Heart right ventricle (tissue), 16 donors: Measurements from ENCODE around the gene CHST11. TPM values are rescaled to one million over a fixed set of nuclear protein-coding genes. Genes with fewer than 3 reads are reported as not detected.

Source experiments
- ATAC-seq, 8 donors: fragments of 200-7000 bp; cut with Tn5 transposase; one replicate each; pipeline ENCODE4 v1.9.1; 2020; ENCODE audit warnings: mild to moderate bottlenecking in 8 of 8, moderate library complexity in 8 of 8, moderate number of reproducible peaks in 1 of 8
- DNase-seq, 2 donors: peaks; one replicate each; pipeline ENCODE4 v3.0.0-alpha.2; 2020
- H3K27ac ChIP-seq, 10 donors: fragments of 200-600 bp; sonication (generic) in 2 of 10; one replicate each; pipeline versions ENCODE4 v1.5.0 to v1.8.0; 2020 to 2022; ENCODE audit warnings: mild to moderate bottlenecking in 3 of 10
- H3K27me3 ChIP-seq, 7 donors: fragments of 200-600 bp; one replicate each; pipeline ENCODE4 v1.8.0; 2021 to 2022; ENCODE audit warnings: mild to moderate bottlenecking in 2 of 7
- H3K36me3 ChIP-seq, 9 donors: fragments of 200-600 bp; sonication (generic) in 1 of 9; one replicate each; pipeline versions ENCODE4 v1.5.0 to v1.8.0; 2020 to 2022; ENCODE audit warnings: mild to moderate bottlenecking in 2 of 9
- H3K4me1 ChIP-seq, 9 donors: fragments of 200-600 bp; sonication (generic) in 1 of 9; one replicate each; pipeline versions ENCODE4 v1.5.0 to v1.8.0; 2020 to 2022; ENCODE audit warnings: mild to moderate bottlenecking in 4 of 9
- H3K4me3 ChIP-seq, 10 donors: fragments of 200-600 bp; sonication (generic) in 2 of 10; one replicate each; pipeline versions ENCODE4 v1.5.0 to v1.8.0; 2020 to 2022; ENCODE audit warnings: mild to moderate bottlenecking in 7 of 10, moderate library complexity in 2 of 10
- H3K9me3 ChIP-seq, 11 donors: fragments of 200-600 bp in 10 of 11; sonication (generic) in 2 of 11; one replicate each; pipeline versions ENCODE4 v1.5.0 to v1.8.0; 2013 to 2022; ENCODE audit warnings: mild to moderate bottlenecking in 2 of 11, control low read depth in 1 of 11, moderate library complexity in 1 of 11
- CTCF ChIP-seq, 9 donors: fragments of 200-600 bp; sonication (generic) in 2 of 9; IDR thresholded peaks; one replicate each; pipeline versions ENCODE4 v1.5.0 to v1.8.0; 2021 to 2022; ENCODE audit warnings: antibody characterized with exemption in 9 of 9, mild to moderate bottlenecking in 5 of 9, moderate library complexity in 1 of 9
- WGBS, 2 donors: extraction: QIAGEN DNeasy Blood & Tissue Kit; methylation state at CpG; one replicate each; pipeline ENCODE4 v1.1.7; 2013; ENCODE audit warnings: inconsistent platforms in 1 of 2; 5-methylcytosine and 5-hydroxymethylcytosine counted together
- intact Hi-C, 10 donors: fragments of 100-400 bp; cut with DNase I; formaldehyde crosslinking; loops; one replicate each; pipeline versions ENCODE4 v1.11.1 to v1.14.2; 2022
- polyA plus RNA-seq, 2 donors: library from polyadenylated mRNA; stranded (reverse); fragments of 200-250 nt; gene quantifications; one replicate each; pipeline ENCODE4 v1.2.3, GENCODE V29; 2013
- total RNA-seq, 10 donors: library from RNA; stranded (reverse); fragmentation: NEBNext Ultra II Directional in 3 of 10; extraction: Animal tissue kit (Norgen Biotek cat#: 25700) in 3 of 10; gene quantifications; one replicate each; pipeline versions ENCODE4 v1.2.1 to v1.2.4, GENCODE V29; 2021 to 2023
- donor health status: Arrhythmogenic right ventricular cardiomyopathy.
- donor health status: ischemic (EF 13 %, LVEDD 7.1; RV severe dilation, severe dysfunction).
- donor health status: healthy with polysubstance abuse.
- donor health status: DM: no; HTN: yes; CAD: no.
- donor health status: DM: no; HTN: no; CAD: no.
- donor health status: ischemic (EF 25% LVEDD 6.9; RV normal size, moderate dysfunction).
- donor health status: ischemic (EF 25% LVEDD 5.7; RV mildly dilated, moderate dysfunction).
- donor health status: healthy.
- donor health status: DM: yes; HTN: yes; CAD: no.
- donor health status: Ischemic cardiomyopathy.
- donor health status: ischemic (EF 35%, LVEDD 5.7; RV mildly dilated, moderate dysfunction).
- donor health status: nonischemic (EF 11% LVEDD 7.7; RV severe dilation, severe dysfunction).
- donor health status: DM: yes; HTN: yes; CAD: no.
- donor health status: PGD.
- donor health status: ischemic (EF 29% LVEDD 5.4; RV normal size, mild dysfunction).
- donor health status: nonischemic (EF 23%, LVEDD 6.1; RV moderate dilation, normal function).

CHST11 gene
- total and polyA plus RNA-seq, 12 donors: 1.1 to 12.7 (median 4.3) TPM

- intact Hi-C loops: loop anchor here in 2 of 10 donors (10.0 kb wide), 2 partner anchors 137 to 353 kb away; no protein-coding TSS in a partner anchor
- ATAC-seq (no peak), DNase-seq (no peak)
- Histone ChIP-seq H3K27ac (no peak overlapping the region), H3K36me3 (no peaks in the 10 kb centered on the region), H3K4me3 (no peak overlapping the region), H3K9me3 (no peaks in the 10 kb centered on the region), H3K4me1 (peaks cover 0 to 80% (median 11%) of the 10 kb centered on the region in 9 donors), H3K27me3 (no peaks in the 10 kb centered on the region)
- WGBS, 2 donors: 85 to 86% methylated on average over 13 of the region's 13 CpGs
- TF ChIP-seq CTCF (IDR thresholded peaks at IDR 0.05): no peak
Observed at GRCh38 chr12:104737791-104738301, 281.1 kb downstream of the CHST11 start.

DNA sequence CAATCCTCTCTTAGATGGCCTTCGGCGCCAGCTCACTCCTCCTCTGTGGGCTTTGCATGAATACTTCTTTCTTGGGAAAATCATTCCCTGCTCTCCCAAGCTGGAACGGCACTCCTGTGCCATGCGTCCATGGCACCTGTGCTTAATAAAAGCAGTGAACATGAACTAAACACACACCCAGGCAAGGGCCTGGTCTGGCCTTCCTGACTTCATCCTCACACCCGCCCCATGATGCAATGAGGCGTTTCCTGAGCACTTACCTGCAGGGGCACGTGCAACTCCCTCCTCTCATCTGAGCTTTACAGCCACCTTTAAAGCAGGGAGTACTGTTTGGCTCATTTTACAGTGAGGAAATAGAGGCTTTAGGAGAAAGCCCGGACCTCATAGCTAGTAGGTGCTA lies 281.6 kb downstream of the CHST11 start:
- no peak for DNase-seq
- Histone ChIP-seq H3K4me1 (peaks cover 0 to 80% (median 12%) of the 10 kb centered on the region in 9 donors), H3K36me3 (no peaks in the 10 kb centered on the region), H3K27me3 (no peaks in the 10 kb centered on the region), H3K9me3 (no peaks in the 10 kb centered on the region), H3K4me3 (no peak overlapping the region), H3K27ac (no peak overlapping the region)
- no peak for ATAC-seq
- TF ChIP-seq CTCF (IDR thresholded peaks at IDR 0.05): no peak
- intact Hi-C loops: loop anchor here in 2 of 10 donors (10.0 kb wide), 2 partner anchors 136 to 354 kb away; no protein-coding TSS in a partner anchor
- 83 to 84% methylated on average over 8 of the region's 8 CpGs for WGBS, 2 donors

DNA sequence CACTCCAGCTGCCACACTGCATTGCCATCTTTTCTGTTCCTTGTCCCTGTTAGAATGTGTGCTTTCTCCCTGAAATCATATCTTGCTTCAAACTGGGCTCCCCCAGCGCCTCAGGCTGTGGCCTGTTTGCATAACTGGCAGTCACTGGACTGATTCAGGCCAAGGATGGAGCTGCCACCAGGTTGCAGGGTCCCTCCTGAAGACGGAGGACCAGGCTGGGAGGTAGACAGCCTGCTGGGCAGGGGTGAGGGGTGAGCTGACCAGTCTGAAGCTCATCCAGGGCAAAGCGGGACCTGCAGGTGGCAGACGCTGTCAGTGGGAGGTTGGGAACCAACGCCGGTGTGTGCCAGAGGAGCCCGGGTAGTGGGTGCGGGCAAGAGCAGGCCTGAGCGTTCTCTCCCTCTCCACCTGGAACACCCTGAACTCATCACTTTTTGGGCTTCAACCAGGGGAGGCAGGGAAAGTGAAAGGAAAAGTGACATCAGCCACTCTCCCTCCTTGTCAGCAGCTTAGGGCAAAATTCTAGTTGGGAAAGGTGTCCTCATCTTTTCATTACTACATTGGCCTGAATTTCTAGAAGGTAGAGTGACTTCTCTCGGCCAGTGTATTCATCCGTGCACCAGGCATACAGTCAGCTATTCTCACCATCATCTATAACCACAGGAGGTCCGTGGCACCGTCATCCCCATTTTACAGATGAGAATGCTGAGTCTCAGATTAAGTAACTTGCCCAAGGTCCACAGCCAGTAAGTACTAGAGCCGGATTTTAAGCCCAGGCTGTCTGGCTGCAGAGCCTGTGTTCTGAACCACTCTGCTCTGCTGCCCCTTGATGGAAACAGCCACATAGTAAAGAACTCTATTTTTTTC lies 282.3 kb downstream of the CHST11 start:
- Histone ChIP-seq H3K4me1 (peaks cover 0 to 76% (median 12%) of the 10 kb centered on the region in 9 donors), H3K36me3 (no peaks in the 10 kb centered on the region), H3K4me3 (no peak overlapping the region), H3K27me3 (no peaks in the 10 kb centered on the region), H3K9me3 (no peaks in the 10 kb centered on the region), H3K27ac (peak overlapping the region in 1 of 10 donors; percentile 82)
- TF ChIP-seq CTCF (IDR thresholded peaks at IDR 0.05): no peak
- ATAC-seq: no peak
- intact Hi-C loops: loop anchor here in 2 of 10 donors (10.0 kb wide), 2 partner anchors 136 to 354 kb away; no protein-coding TSS in a partner anchor
- WGBS, 2 donors: 95 to 98% methylated on average over 14 of the region's 14 CpGs
- no peak for DNase-seq

- ATAC-seq (peak; percentile 35 to 73 (median 54)), DNase-seq (no peak)
- no peaks in the 10 kb centered on the region for H3K9me3 ChIP-seq
- 55 to 67% methylated on average over 6 of the region's 6 CpGs for WGBS, 2 donors
- TF ChIP-seq CTCF (IDR thresholded peaks at IDR 0.05): no peak
- intact Hi-C loops: no loop called here
- no peak overlapping the region for H3K4me3 ChIP-seq
- no peaks in the 10 kb centered on the region for H3K36me3 ChIP-seq
- peak overlapping the region in 2 of 10 donors; percentile 44 to 82 for H3K27ac ChIP-seq
- H3K27me3 ChIP-seq: no peaks in the 10 kb centered on the region
- peaks cover 0 to 72% (median 12%) of the 10 kb centered on the region in 9 donors for H3K4me1 ChIP-seq
Observed at GRCh38 chr12:104740668-104741067, 283.9 kb downstream of the CHST11 start.
